Lower leg skin (tissue), 4 donors: ENCODE results near the gene SPAG7. TPM values are rescaled to one million over a fixed set of nuclear protein-coding genes. Genes with fewer than 3 reads are reported as not detected.

Experiments
- DNase-seq, 2 donors: peaks; one replicate each; pipeline ENCODE4 v3.0.0-alpha.2; 2019; ENCODE audit warnings: low spot score in 2 of 2
- H3K4me3 ChIP-seq: fragments of 200-600 bp; sonication (generic); 2 replicates; pipeline ENCODE4 v1.5.1; 2017; ENCODE audit warnings: mild to moderate bottlenecking, low read depth; ENCODE audit not compliant: poor library complexity, severe bottlenecking
- CTCF ChIP-seq, 3 donors: fragments of 450-650 bp; IDR thresholded peaks; one replicate each; pipeline ENCODE4 v1.5.1; 2016; ENCODE audit warnings: antibody characterized with exemption in 3 of 3, mild to moderate bottlenecking in 3 of 3, moderate library complexity in 2 of 3
- POLR2A ChIP-seq, 2 donors: fragments of 450-650 bp; IDR thresholded peaks; one replicate each; pipeline ENCODE4 v1.6.1; 2016 to 2017; ENCODE audit warnings: antibody characterized with exemption in 2 of 2, mild to moderate bottlenecking in 1 of 2, moderate library complexity in 1 of 2
- WGBS, 2 donors: methylation state at CpG; one replicate each; pipeline ENCODE4 v1.1.5; 2018; 5-methylcytosine and 5-hydroxymethylcytosine counted together
- intact Hi-C: fragments of 100-400 bp; cut with DNase I; formaldehyde crosslinking; loops from one replicate; pipeline ENCODE4 v1.15.0; 2023; ENCODE audit warnings: low total_unique reads
- total RNA-seq, 4 donors: library from RNA; depleted of rRNA; stranded (reverse); fragments of >200 nt; gene quantifications; one replicate each; pipeline ENCODE4 v1.1.0, GENCODE V29; 2016

SPAG7 gene
- total RNA-seq, 4 donors from 2014 or later = 35.1 to 64.0 (median 51.7) TPM

GRCh38 chr17:4956493-4957061 is 11.0 kb downstream of the SPAG7 start:
- peak in 1 of 2 donors; percentile 86 for DNase-seq
- no peak for TF ChIP-seq CTCF (IDR thresholded peaks at IDR 0.05)
- TF ChIP-seq POLR2A (IDR thresholded peaks at IDR 0.05) = no peak
- no peak overlapping the region for H3K4me3 ChIP-seq
- intact Hi-C loops = no loop called here
- 77 to 82% methylated on average over 10 of the region's 10 CpGs for WGBS, 2 donors

GRCh38 chr17:4955091-4955490 is 12.5 kb downstream of the SPAG7 start:
- WGBS, 2 donors = 96 to 98% methylated on average over 8 of the region's 8 CpGs
- H3K4me3 ChIP-seq = no peak overlapping the region
- TF ChIP-seq CTCF (IDR thresholded peaks at IDR 0.05) (no peak), POLR2A (IDR thresholded peaks at IDR 0.05) (no peak)
- no peak for DNase-seq
- intact Hi-C loops = no loop called here

- 43 to 48% methylated on average over 14 of the region's 14 CpGs for WGBS, 2 donors
- no peak for DNase-seq
- TF ChIP-seq POLR2A (IDR thresholded peaks at IDR 0.05) = no peak
- no peak for TF ChIP-seq CTCF (IDR thresholded peaks at IDR 0.05)
- intact Hi-C loops = no loop called here
- H3K4me3 ChIP-seq = no peak overlapping the region
Observed at GRCh38 chr17:4953451-4953961, 14.1 kb downstream of the SPAG7 start.

GRCh38 chr17:4951486-4951885 is 16.1 kb downstream of the SPAG7 start:
- TF ChIP-seq CTCF (IDR thresholded peaks at IDR 0.05) = no peak
- no peak for TF ChIP-seq POLR2A (IDR thresholded peaks at IDR 0.05)
- no peak for DNase-seq
- H3K4me3 ChIP-seq = no peak overlapping the region
- intact Hi-C loops = no loop called here
- 92% methylated on average over 3 of the region's 3 CpGs for WGBS, 2 donors

GRCh38 chr17:4950746-4951204 is 16.8 kb downstream of the SPAG7 start, which contains the start of gene ENO3:
Gene ENO3 (plus strand): TSS chr17:4951119. CDS start chr17:4951830, 711 bp downstream.
- intact Hi-C loops = no loop called here
- 55 to 60% methylated on average over 7 of the region's 7 CpGs for WGBS, 2 donors
- TF ChIP-seq POLR2A (IDR thresholded peaks at IDR 0.05) (no peak), CTCF (IDR thresholded peaks at IDR 0.05) (no peak)
- no peak for DNase-seq
- peak within 1 kb of the TSS; percentile 44 for H3K4me3 ChIP-seq
